RWPE2 (cell line): ENCODE results near the gene MTRFR.

Source experiments
- ATAC-seq: fragments of 200-7000 bp; cut with Tn5 transposase; 3 replicates; pipeline ENCODE4 v1.9.1; 2021; ENCODE audit warnings: low read depth
- DNase-seq: peaks from one replicate; pipeline ENCODE4 v3.0.0-alpha.2; 2020; ENCODE audit warnings: low spot score
- H3K27ac ChIP-seq: fragments of 450-650 bp; 2 replicates; pipeline ENCODE4 v1.5.1; 2017; ENCODE audit warnings: mild to moderate bottlenecking; ENCODE audit not compliant: poor library complexity, severe bottlenecking
- H3K27me3 ChIP-seq: fragments of 250-450 bp; sonication (Bioruptor Pico); 2 replicates; pipeline ENCODE4 v1.5.1; 2021; ENCODE audit warnings: mild to moderate bottlenecking, moderate library complexity; ENCODE audit not compliant: insufficient read depth, poor library complexity, severe bottlenecking
- H3K36me3 ChIP-seq: fragments of 250-450 bp; sonication (Bioruptor Pico); 2 replicates; pipeline ENCODE4 v1.5.1; 2020; ENCODE audit warnings: low read depth, mild to moderate bottlenecking, moderate library complexity
- H3K4me1 ChIP-seq: fragments of 250-450 bp; sonication (Bioruptor Pico); 2 replicates; pipeline ENCODE4 v1.5.1; 2021; ENCODE audit warnings: mild to moderate bottlenecking, moderate library complexity; ENCODE audit not compliant: insufficient read depth, poor library complexity, severe bottlenecking
- H3K4me3 ChIP-seq: fragments of 250-450 bp; sonication (Bioruptor Pico); 2 replicates; pipeline ENCODE4 v1.5.1; 2021; ENCODE audit warnings: mild to moderate bottlenecking, moderate library complexity; ENCODE audit not compliant: severe bottlenecking
- H3K9me3 ChIP-seq: fragments of 250-450 bp; sonication (Bioruptor Pico); 2 replicates; pipeline ENCODE4 v1.5.1; 2021; ENCODE audit warnings: mild to moderate bottlenecking, moderate library complexity; ENCODE audit not compliant: severe bottlenecking
- CTCF ChIP-seq: fragments of 450-650 bp; IDR thresholded peaks from one replicate; pipeline ENCODE4 v1.5.1; 2017; ENCODE audit warnings: mild to moderate bottlenecking, moderate library complexity; ENCODE audit not compliant: poor library complexity, severe bottlenecking

MTRFR gene

DNA sequence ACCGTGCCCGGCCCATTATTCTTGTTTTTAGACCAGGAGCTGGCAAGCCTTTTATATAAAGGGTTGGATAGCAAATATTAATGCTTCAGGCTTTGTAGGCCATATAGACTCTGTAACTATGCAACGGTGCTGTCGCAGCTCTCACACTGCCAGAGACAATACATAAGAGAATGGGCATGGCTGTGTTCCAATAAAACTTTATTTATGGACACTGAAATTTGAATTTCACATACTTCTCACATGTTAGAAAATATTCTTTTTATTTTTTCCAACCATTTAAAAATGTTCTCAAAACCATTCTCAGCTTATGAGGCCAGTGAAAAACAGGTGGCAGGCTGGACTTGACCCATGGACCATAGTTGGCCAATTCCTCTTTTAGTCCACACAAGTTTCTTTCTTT, 51.4 kb downstream of the MTRFR start:
- peaks cover 8% of the 10 kb centered on the region; the same call in 1 of the 2 replicates for H3K36me3 ChIP-seq
- H3K27me3 ChIP-seq: no peaks in the 10 kb centered on the region
- no peak overlapping the region for H3K4me3 ChIP-seq
- H3K27ac ChIP-seq: no peak overlapping the region
- no peak for TF ChIP-seq CTCF
- ATAC-seq: no peak
- no peak for DNase-seq
- no peaks in the 10 kb centered on the region for H3K4me1 ChIP-seq
- H3K9me3 ChIP-seq: no peaks in the 10 kb centered on the region

DNA sequence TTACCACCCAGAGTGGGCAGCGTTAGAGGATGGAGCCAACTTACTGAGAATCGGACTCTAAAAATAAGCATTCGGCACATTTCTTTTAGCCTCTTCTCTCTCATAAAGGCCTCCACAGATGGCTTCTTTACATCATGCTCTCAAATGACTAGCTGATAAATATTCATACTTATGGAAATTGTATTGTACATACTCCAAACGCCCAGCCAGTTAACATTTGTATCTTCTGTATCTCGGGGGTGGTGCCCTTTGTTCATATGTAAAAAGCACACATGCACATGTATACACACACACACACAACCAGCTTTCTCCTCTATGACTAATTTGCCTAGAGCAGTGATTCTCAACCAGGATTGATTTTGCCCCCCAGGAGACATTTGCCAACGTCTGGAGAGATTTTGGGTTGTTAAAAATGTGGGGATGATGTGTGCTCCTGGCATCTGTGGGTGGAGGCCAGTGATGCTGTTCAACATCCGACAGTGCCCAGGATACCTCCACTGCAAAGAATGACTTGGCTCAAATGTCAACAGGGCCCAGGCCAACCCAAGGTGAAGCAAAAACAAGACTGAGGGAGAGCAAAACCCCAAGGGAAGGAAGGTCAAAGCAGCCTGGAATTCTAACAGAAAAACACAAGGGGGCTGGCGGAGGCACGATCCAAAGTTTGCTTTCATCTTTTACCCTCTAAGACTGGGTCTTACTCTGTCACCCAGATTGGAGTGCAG, 53.6 kb downstream of the MTRFR start:
- no peak for ATAC-seq
- Histone ChIP-seq H3K4me3 (no peak overlapping the region), H3K36me3 (peaks cover 9% of the 10 kb centered on the region; the same call in 1 of the 2 replicates), H3K27ac (no peak overlapping the region), H3K9me3 (no peaks in the 10 kb centered on the region), H3K27me3 (no peaks in the 10 kb centered on the region), H3K4me1 (no peaks in the 10 kb centered on the region)
- DNase-seq: no peak
- no peak for TF ChIP-seq CTCF

DNA sequence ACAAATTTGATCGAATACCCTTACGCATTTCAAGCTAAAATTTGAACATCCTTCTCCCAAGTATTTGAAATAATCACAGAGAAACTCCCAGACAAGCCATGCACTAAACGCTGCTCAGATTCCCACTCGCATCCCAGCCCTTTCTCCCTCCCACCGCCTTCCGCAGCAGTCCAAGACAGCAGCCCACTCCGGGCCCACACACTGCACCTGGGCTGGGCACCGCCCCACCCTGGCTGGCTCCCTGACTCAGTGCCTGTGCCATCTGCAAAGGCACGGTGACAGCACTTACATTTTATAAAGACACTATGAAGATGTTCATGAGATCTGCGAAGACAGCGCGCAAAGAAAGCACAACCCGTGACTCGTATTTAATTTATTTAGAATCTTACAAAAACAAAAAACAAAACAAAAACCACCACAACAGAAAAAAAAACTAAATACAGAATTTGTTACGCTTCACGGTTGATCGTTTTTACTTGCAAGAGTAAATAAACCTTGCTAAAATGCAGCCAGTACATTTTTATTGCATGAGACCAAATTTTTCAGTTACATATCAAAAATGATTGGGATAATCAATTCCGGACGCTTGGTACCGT, 55.6 kb downstream of the MTRFR start:
- Histone ChIP-seq H3K9me3 (no peaks in the 10 kb centered on the region), H3K4me1 (no peaks in the 10 kb centered on the region), H3K36me3 (peaks cover 23% of the 10 kb centered on the region), H3K4me3 (no peak overlapping the region), H3K27me3 (no peaks in the 10 kb centered on the region), H3K27ac (no peak overlapping the region)
- DNase-seq (no peak), ATAC-seq (no peak)
- no peak for TF ChIP-seq CTCF

GRCh38 chr12:123289911-123290310, 56.7 kb downstream of the MTRFR start:
- ATAC-seq (no peak), DNase-seq (no peak)
- Histone ChIP-seq H3K9me3 (no peaks in the 10 kb centered on the region), H3K4me3 (no peak overlapping the region), H3K36me3 (peaks cover 33% of the 10 kb centered on the region), H3K27ac (no peak overlapping the region), H3K4me1 (no peaks in the 10 kb centered on the region), H3K27me3 (no peaks in the 10 kb centered on the region)
- no peak for TF ChIP-seq CTCF

DNA sequence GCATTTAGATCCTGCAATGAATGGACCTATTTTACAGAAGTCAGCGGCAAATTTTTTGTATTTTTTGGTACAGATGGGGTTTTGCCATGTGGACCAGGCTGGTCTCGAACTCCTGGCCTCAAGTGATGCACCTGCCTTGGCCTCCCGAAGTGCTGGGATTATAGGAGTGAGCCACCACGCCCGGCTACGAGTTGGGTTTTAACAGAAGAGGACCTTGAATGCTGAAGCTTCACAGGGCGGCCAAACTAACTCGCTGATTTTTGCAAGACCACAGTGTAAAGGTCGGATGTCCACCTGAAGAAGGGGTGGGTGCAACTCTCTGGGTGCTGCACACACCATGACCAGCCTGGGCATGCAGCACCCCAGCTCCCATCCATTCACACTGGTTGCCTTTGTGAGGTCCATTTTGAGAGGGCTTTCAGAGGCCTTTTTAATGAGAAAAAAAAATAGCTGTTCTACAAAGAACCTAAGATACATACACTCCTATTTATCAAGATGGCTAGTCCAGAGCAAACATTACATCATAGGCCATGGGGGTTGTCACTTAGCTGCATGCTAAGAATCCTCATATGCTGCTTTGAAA, 60.0 kb downstream of the MTRFR start:
- Histone ChIP-seq H3K36me3 (peaks cover 60% of the 10 kb centered on the region), H3K9me3 (no peaks in the 10 kb centered on the region), H3K4me3 (no peak overlapping the region), H3K27me3 (no peaks in the 10 kb centered on the region), H3K27ac (no peak overlapping the region), H3K4me1 (no peaks in the 10 kb centered on the region)
- no peak for ATAC-seq
- TF ChIP-seq CTCF: no peak
- no peak for DNase-seq
